ENCODE data around the gene ZNF26.
"Not testable (repeated sequence)": the region's sequence is repeated elsewhere in the genome, so short reads cannot be mapped to it uniquely, and the experiment has no call there.

ZNF26 gene, protein sequence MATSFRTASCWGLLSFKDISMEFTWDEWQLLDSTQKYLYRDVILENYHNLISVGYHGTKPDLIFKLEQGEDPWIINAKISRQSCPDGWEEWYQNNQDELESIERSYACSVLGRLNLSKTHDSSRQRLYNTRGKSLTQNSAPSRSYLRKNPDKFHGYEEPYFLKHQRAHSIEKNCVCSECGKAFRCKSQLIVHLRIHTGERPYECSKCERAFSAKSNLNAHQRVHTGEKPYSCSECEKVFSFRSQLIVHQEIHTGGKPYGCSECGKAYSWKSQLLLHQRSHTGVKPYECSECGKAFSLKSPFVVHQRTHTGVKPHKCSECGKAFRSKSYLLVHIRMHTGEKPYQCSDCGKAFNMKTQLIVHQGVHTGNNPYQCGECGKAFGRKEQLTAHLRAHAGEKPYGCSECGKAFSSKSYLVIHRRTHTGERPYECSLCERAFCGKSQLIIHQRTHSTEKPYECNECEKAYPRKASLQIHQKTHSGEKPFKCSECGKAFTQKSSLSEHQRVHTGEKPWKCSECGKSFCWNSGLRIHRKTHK

DNA sequence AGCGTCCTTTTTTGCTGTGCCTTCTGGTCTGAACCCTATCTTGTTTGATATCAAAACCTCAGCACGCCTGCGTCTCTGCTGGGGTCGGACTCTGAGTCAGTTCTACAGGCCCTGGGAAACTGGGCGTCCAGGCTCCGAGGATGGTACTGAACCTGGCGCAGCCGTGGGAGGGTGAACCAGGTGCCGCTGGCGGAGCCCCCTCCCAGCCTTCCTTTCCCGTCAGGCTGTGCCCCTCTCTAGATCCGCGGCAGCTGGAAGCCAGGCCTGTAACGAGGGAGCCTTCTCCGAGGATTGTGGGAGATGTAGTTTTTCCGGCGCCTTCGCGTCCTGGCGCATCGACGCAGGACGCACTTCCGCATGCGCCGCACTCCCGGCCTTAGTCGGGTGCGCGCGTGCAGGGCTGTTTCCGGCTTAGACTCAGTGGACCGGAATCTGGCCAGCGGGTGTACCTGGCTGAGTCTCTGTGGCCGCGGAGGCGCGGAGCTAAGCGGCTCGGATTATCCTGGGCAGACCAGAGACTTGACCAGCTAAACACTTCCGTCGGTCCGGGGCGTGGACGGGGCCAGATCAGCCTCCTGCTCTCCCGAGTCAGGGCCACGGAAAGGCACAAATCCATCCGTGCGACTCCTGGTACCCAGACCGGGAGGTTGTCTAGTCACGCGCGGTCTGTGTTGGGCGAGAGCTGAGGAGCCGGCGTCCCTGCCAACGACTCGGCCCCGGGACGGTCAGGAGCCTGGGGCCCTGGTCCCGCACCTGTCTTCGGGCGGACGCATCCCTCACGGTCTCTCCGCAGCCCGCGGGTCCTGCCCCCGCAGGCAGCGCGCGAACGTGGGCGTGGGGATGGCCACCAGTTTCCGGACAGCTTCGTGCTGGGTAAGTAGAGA lies at the start of gene ZNF26:
Gene ZNF26, plus strand, starts transcription at position 367 of the 884 bp plus-strand sequence. Its CDS starts 474 bp downstream, at position 841.
- DNase-seq (ENCODE audit: low read depth in 2 of 3, low spot score in 2 of 3), result peak; percentile 65 to 71 (median 69)

DNA sequence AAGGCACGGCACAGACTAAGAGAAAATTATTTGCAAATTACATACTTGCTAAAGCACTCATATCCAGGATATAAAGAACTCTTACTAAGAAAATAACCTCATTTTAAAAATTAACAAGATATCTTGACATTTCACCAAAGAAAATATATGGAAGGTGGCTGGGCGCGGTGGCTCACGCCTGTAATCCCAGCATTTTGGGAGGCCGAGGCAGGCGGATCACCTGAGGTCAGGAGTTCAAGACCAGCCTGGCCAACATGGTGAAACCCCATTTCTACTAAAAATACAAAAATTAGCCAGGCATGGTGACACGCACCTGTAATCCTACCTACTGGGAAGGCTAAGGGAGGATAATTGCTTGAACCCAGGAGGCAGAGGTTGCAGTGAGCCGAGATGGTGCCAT lies 49.2 kb upstream of the ZNF26 start:
- DNase-seq (ENCODE audit: low read depth in 2 of 3, low spot score in 2 of 3), result not testable (repeated sequence)

DNA sequence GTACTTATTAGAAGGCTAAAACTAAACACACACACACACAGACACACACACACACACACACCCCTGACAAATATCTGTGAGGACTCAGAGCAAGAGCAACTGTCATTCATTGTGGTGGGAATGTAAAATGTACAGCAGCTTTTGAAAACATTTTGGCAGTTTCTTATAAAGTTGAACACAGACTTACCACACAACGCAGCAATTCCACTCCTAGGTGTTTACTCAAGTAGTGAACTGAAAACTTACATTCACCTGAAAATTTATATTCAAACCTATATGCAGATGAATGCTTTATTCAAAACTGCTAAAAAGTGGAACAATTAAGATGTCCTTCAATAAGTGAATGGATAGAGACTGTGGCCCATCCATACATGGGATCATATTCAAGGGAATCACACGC lies 48.7 kb upstream of the ZNF26 start:
- DNase-seq (ENCODE audit: low read depth in 2 of 3, low spot score in 2 of 3), result no peak

DNA sequence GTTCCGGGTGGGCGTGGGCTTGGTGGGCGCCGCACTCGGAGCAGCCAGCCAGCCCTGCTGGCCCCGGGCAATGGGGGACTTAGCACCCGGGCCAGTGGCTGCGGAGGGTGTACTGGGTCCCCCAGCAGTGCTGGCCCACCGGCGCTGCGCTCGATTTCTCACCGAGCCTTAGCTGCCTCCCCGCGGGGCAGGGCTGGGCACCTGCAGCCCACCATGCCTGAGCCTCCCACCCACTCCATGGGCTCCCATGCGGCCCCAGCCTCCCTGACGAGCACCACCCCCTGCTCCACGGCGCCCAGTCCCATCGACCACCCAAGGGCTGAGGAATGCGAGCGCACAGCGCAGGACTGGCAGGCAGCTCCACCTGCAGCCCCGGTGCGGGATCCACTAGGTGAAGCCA lies 47.4 kb upstream of the ZNF26 start:
- DNase-seq (ENCODE audit: low read depth in 2 of 3, low spot score in 2 of 3), result not testable (repeated sequence)

DNA sequence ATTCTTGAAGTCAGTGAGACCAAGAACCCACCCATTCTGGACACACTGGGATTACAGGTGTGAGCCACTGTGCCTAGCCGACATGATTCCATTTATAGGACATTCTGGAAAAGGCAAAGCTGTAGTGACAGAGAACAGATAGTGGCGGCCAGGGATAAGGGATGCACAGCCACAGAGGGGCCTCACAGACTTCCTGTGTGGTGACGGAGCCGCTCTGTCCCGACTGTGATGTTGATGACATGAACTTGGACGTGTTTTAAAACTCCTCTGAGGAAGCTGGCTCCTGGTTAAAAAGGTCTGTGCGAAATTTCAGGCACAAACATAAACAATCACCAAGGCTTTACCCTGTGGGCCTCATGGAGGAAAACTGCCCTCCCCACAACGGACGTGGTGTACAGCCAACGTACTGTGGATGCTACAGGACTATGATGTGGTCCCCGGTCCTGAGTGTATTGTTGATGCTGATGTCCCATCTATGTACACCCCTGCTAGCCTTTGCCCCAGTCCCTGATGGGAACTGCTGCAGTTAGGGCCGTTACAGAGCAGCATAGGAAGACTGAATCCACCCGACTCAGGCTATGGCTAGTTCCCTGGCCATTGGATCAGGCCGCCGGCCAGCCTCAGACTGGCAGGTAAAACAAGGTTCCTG lies 46.0 kb upstream of the ZNF26 start:
- DNase-seq (ENCODE audit: low read depth in 2 of 3, low spot score in 2 of 3), result no peak

DNA sequence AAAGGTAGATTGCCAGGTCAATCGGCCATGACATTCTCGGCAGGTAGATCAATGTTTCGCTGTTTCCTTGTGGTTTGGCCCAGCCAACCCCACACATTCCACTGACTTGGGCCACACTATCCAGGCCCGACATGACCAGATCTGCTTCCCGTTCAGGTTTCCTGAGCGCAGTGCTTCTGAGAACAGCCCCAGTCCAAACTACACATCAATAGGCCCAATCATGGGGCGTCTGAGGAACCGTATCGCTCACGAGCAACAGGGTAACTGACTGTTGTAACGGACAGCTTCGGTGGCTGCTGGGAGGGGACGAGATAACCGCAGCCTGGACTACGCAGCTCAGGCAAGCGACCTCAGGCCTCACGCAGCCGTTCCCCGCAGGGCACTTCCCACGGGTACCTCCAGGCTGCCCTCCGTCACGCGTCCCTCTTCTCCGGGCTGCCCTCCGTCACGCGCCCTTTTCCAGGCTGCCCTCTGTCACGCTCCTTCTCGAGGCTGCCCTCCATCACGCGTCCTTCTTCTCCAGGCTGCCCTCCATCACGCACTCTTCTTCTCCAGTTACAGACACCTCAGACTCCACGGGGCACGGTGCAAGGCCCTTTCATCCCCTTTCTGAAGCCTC lies 44.7 kb upstream of the ZNF26 start:
- DNase-seq (ENCODE audit: low read depth in 2 of 3, low spot score in 2 of 3), result no peak

DNA sequence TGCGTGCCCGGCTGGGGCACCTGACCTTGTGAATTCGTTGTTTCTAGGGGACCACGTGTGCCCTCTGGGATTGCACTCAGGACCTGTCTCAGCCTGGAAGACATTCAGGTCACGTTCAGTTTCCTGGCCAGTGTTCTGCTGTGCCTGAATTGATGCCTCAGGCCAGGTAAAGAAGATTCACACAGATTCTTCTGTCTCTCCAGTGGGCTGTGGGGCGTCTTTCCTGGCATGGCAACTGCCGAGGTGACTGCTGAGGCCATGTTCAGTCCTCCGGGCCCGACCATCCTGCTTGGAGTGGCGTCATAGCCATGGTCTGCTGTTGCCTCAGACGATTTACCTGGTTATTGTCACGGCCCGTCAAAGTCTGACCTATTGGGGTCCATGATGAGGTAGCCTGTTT lies 43.6 kb upstream of the ZNF26 start:
- no peak for DNase-seq (ENCODE audit: low read depth in 2 of 3, low spot score in 2 of 3)

DNA sequence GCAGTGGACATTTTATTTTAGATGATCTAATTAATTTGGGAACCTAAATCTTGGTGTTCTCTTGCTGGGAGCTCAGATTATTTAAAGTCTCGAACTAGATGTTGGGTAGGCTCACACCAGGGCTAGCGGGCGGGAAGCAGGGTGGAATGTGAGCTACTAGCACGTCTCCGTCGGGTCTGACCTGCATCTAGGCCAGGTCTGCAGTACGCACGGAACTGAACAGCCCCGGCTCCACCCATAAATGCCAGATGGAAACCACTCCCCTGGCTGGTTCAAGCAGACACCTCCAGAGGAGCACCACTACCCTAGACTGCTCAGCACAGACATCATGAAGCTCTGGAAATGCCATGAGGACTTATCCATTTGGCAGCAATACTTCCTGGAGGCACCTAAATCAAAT lies 40.4 kb upstream of the ZNF26 start:
- DNase-seq (ENCODE audit: low read depth in 2 of 3, low spot score in 2 of 3), result no peak

DNA sequence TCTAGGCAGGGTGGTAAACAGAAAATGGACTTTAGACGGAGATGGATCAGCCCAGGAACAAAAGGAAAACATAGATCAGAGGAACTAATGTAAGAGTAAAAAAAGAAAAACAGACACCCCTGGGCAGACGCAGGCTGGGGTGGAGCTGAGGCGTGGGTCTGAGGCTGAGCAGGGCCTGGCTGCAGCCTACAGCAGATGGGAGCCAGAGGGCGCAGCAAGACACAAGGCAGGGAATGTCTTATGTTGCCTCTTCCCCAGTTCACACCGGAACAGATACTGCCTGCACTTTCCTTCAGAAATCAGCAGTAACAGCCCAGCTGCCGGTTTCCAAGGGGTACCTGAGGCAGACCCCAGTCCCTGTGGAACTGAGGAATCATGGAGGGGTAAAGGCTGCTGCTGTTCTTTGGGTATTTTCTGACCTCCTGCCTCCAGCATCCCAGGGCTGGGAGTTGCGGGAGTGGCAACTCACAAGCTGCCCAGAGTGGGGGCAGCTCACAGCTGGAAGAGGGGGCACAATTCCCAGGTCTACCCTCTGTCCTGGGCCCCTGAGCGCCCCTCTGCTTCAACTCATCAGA lies 39.8 kb upstream of the ZNF26 start:
- no peak for DNase-seq (ENCODE audit: low read depth in 2 of 3, low spot score in 2 of 3)

DNA sequence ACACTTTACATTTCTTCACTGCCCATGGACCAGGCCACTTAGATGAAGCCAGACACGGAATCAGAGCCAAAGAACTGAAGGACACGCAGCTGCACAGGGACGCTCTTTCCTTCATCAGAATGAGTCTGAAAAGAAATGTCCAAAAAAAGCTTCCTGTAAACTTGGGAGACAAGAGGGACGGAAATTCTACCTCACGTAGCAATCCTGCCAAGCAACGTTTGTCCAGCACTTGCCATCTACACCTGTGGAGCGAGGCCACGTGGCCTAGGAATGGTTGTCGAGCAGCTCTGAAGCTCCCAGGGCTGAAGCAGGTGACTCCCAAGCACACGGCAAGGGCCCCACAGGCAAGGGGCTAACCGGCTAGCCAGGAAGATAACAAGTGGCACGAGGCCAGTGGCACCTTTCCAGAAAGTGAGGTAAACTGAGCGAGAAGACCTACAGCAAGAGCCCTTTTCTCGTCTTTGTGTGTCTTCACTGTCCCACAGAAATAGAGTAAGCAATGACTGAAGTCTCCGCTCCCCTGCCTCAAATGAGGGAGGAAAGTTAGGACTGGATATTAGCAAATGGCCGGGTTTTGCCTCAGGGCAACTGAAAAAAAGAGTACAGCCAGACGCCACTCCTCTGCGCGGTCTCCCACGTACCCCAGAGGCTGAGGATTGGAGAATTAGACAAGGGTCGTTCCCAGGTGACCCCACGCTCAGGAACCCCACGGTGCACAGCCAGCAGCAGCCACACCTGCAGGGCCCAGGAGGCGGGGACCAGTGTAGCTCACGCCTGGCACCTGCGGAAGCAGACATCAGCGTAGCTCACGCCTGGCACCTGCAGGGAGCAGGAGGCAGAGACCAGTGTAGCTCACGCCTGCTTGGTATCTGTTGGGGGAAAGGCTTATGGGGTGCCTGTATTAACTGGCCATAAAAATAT lies 37.8 kb upstream of the ZNF26 start:
- DNase-seq (ENCODE audit: low read depth in 2 of 3, low spot score in 2 of 3), result no peak

DNA sequence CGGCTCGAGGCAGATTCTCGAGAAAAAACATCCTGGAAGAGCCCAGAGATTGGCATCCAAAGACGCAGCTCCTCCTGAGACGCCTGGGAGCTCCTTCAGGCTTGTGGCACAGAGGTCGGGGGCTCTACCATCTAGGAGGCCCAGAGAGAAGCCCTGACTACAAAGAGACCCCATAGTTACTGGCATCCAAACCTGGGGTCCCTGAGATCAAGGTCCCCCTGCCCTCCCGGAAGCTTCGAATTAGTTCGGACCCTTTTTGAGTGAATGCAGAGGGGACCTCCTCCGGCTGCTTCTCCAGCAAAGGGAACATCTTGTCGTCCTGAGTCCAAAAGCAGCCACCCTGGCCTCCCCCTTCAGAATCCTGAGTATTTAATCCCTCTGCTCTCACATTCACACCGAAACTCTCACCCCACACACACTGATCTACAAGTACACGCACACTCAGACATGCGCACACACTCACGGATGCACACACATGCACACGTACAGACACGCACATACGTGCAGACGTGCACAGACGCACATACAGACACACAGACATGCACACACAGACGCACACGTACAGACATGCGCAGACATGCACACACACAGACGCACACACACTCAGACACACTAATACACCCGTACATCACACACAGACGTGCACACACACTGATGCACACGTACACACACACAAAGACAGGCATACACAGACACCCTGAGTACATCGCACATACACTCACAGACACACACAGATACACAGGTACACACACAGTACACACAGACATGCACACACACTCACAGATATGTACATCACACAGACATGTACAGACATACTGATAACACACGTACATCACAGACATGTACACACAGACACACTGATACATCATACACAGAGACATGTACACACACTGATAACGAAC lies 36.0 kb upstream of the ZNF26 start:
- DNase-seq (ENCODE audit: low read depth in 2 of 3, low spot score in 2 of 3), result no peak

DNA sequence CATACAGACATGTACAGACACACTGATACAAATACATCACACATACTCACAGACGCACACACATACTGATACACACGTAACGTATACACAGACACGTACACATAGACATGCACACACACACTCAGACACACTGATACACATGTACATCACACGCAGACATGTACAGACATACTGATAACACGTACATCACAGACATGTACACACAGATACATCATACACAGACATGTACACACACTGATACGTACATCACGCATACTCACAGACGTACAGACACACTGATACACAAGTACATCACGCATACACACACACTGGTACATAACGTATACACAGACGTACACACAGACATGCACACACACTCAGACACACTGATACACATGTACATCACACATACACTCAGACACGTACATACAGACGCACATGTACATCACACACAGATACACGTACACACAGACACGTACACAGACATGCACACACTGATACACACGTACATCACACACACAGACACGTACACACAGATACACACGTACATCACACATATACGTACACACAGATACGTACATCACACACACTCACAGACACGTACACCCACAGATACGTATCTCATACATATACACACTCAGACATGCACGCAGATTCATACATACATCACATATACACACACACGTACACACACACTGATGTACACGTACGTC lies 35.2 kb upstream of the ZNF26 start:
- DNase-seq (ENCODE audit: low read depth in 2 of 3, low spot score in 2 of 3), result no peak

DNA sequence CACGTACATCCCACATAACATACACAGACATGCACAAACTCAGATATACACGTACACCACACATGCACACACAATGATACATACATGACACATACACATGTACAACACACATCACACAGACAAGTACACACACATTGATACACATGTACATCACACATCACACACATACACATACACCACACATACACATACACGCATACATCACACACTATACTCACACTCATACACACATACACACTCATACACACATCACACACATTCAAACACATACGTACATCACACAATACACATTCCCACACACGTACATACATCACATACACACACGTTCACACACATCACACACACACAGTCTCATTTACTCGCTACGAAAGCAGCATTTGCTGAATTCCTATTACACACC lies 34.5 kb upstream of the ZNF26 start:
- DNase-seq (ENCODE audit: low read depth in 2 of 3, low spot score in 2 of 3), result no peak

DNA sequence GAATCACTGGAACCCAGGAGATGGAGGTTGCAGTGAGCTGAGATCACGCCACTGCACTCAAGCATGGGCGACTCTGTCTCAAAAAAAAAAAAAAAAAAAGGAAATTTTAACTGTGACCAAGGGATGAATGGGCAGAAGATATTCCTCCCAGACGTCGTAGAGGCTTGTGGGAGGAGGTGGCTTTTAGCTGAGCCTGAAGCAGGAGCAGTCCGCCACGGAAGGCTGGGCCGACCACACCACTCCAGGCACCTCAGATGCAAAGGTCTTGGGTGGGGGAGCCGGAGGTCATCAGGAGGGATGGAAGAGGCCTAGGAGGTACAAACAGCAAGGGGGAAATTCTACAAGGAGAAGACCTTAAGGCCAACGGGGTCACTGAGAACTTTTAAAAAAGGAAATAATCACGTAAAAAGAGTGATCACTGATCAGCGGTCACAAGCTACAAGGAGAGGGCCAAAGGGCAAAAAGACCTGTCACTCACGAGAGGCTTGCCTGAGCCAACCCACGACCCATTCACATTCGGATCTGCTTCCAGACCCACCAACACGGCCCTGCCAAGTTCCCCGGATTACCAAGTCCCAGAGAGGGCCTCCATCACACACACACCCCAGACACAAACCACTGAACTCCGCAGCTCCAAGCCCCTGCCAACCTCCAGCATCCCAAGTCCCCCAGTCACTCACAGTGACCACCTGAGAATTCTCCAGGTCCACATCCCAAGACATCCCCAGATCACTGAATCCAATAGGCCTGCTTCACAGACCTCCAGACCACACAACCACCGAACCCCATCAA lies 33.6 kb upstream of the ZNF26 start:
- DNase-seq (ENCODE audit: low read depth in 2 of 3, low spot score in 2 of 3), result no peak

DNA sequence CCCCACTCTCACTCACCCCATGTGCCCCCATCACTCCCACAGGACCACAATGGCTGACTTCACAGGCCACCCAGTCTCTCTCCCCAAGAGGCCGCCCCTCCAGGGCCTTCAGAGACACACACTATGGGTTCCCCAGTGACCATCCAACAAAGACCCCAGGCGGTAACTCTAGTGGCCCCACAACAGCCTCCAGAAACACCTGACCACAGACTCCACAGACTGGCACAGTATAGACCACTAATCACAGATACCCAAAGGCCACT lies 33.1 kb upstream of the ZNF26 start:
- DNase-seq (ENCODE audit: low read depth in 2 of 3, low spot score in 2 of 3), result no peak

DNA sequence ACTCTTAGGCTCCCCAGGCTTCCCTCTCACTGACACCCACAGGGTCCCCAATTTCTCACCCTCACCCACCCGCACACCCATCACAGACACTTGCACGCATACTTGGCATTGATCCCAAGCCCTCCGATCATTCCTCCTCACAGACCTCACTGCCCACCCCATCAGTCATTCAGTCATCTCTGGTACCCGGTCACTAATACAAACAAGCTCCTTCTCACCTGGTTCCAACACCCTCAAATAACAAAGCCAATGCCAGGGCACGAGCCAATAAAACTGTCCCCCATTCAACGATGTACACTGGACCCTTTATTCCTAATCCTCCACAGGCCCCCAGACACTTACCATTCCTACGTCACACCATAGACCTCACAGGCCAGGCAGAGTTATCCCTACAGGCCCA lies 32.4 kb upstream of the ZNF26 start:
- DNase-seq (ENCODE audit: low read depth in 2 of 3, low spot score in 2 of 3), result no peak

DNA sequence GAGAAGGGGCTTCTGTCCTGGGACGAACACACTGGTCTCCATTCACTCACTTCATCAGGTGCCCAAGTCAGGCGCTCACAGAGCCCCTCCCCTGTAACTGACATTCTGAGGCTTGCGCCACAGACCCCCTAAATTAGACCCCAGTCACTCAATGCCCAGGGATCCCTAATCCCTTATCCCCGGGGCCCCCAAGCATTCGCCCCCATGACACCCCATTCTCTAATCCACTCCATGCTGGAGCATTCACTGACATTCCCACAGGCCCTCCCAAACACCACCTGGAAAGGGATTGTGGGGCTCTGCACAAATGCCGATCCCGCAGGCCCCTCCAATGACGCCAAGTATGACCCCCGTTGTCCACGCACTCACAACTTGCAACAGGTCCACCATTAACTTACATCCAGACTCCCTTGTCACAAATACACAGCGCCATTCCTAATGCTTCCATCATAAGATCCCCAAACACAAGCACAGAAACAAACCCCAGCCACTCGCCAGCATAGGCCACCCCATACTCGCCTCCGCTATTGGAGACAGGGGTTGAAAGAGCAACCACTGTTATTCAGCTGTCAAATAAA lies 31.6 kb upstream of the ZNF26 start:
- DNase-seq (ENCODE audit: low read depth in 2 of 3, low spot score in 2 of 3), result no peak

Measured in activated CD8-positive, alpha-beta memory T cell treated with anti-CD3 and anti-CD28 coated beads for 48 hours (primary cell).